WTC11 (cell line): ENCODE results near the gene RCAN1. TPM values are rescaled to one million over a fixed set of nuclear protein-coding genes. Genes with fewer than 3 reads are reported as not detected.

Experiments used
- ATAC-seq: fragments of 200-7000 bp; cut with Tn5 transposase; 2 replicates; pipeline ENCODE4 v1.10.0; 2021; ENCODE audit warnings: mild to moderate bottlenecking, moderate library complexity
- CTCF ChIA-PET: fragments of 300-600 bp; sonication (Branson Sonifier 250); formaldehyde crosslinking; loops from one replicate; lab custom pipeline; 2021; ENCODE audit warnings: antibody characterized with exemption; lab: Charles Lee
- POLR2A ChIA-PET: fragments of 350-600 bp; sonication (Branson Sonifier 250); formaldehyde crosslinking; loops from one replicate; lab custom pipeline; 2021; ENCODE audit warnings: antibody characterized with exemption; lab: Charles Lee
- DNase-seq: peaks from one replicate; pipeline ENCODE4 v3.0.0; 2021; ENCODE audit warnings: low spot score
- H3K27ac Mint-ChIP-seq: 2 replicates; pipeline ENCODE4 v1.8.0; 2021; ENCODE audit warnings: mixed read lengths
- H3K27me3 Mint-ChIP-seq: 2 replicates; pipeline ENCODE4 v1.8.0; 2021; ENCODE audit warnings: low read depth, mild to moderate bottlenecking, moderate library complexity, mixed read lengths
- H3K36me3 Mint-ChIP-seq: 2 replicates; pipeline ENCODE4 v1.8.0; 2021; ENCODE audit warnings: mixed read lengths
- H3K4me1 Mint-ChIP-seq: 2 replicates; pipeline ENCODE4 v1.8.0; 2022; ENCODE audit warnings: mixed read lengths
- H3K4me3 Mint-ChIP-seq: 2 replicates; pipeline ENCODE4 v1.8.0; 2021; ENCODE audit warnings: mild to moderate bottlenecking, moderate library complexity, mixed read lengths
- H3K9me3 Mint-ChIP-seq: 2 replicates; pipeline ENCODE4 v1.8.0; 2021; ENCODE audit warnings: mixed read lengths
- ATF1 ChIP-seq: sonication (generic); formaldehyde crosslinking; IDR thresholded peaks from 2 replicates; pipeline ENCODE4 v1.8.1; 2023; ENCODE audit warnings: mild to moderate bottlenecking, moderate library complexity, missing genetic modification reagents
- ELF4 ChIP-seq: sonication (generic); formaldehyde crosslinking; IDR thresholded peaks from 2 replicates; pipeline ENCODE4 v1.8.1; 2022; ENCODE audit warnings: low read depth, mild to moderate bottlenecking, moderate library complexity, missing genetic modification reagents
- FOXJ3 ChIP-seq: sonication (generic); formaldehyde crosslinking; IDR thresholded peaks from 2 replicates; pipeline ENCODE4 v1.9.0; 2021; ENCODE audit warnings: missing genetic modification reagents, mild to moderate bottlenecking, borderline replicate concordance
- FOXK1 ChIP-seq: sonication (generic); formaldehyde crosslinking; IDR thresholded peaks from 2 replicates; pipeline ENCODE4 v1.8.0; 2022; ENCODE audit warnings: mild to moderate bottlenecking, moderate library complexity, missing genetic modification reagents
- GTF2I ChIP-seq: fragments of 250-450 bp; sonication (Bioruptor Pico); conservative IDR thresholded peaks from 2 replicates; pipeline ENCODE4 v1.4.0; 2021; ENCODE audit warnings: mild to moderate bottlenecking
- JUN ChIP-seq: sonication (generic); formaldehyde crosslinking; IDR thresholded peaks from 2 replicates; pipeline ENCODE4 v1.8.0; 2023; ENCODE audit warnings: mild to moderate bottlenecking, missing genetic modification reagents
- MLX ChIP-seq: sonication (generic); formaldehyde crosslinking; IDR thresholded peaks from 2 replicates; pipeline ENCODE4 v1.8.1; 2023; ENCODE audit warnings: mild to moderate bottlenecking, missing genetic modification reagents, moderate library complexity
- MXD4 ChIP-seq: fragments of 250-450 bp; sonication (Bioruptor Pico); IDR thresholded peaks from 2 replicates; pipeline ENCODE4 v1.8.0; 2021; ENCODE audit warnings: mild to moderate bottlenecking, moderate library complexity, borderline replicate concordance
- MYBL2 ChIP-seq: sonication (generic); formaldehyde crosslinking; IDR thresholded peaks from 2 replicates; pipeline ENCODE4 v1.8.1; 2023; ENCODE audit warnings: mild to moderate bottlenecking, moderate library complexity, missing genetic modification reagents
- NFATC4 ChIP-seq: fragments of 250-450 bp; sonication (Bioruptor Pico); IDR thresholded peaks from 2 replicates; pipeline ENCODE4 v1.9.0; 2021; ENCODE audit warnings: mild to moderate bottlenecking
- NR1H2 ChIP-seq: sonication (generic); formaldehyde crosslinking; IDR thresholded peaks from 2 replicates; pipeline ENCODE4 v1.9.0; 2021; ENCODE audit warnings: mild to moderate bottlenecking, moderate library complexity, missing genetic modification reagents
- NR2C2 ChIP-seq: sonication (generic); formaldehyde crosslinking; IDR thresholded peaks from 2 replicates; pipeline ENCODE4 v1.8.0; 2022; ENCODE audit warnings: mild to moderate bottlenecking, missing genetic modification reagents
- NR3C1 ChIP-seq: sonication (generic); formaldehyde crosslinking; conservative IDR thresholded peaks from 2 replicates; pipeline ENCODE4 v1.8.1; 2023; ENCODE audit warnings: low read depth, mild to moderate bottlenecking, missing genetic modification reagents
- SMAD4 ChIP-seq: sonication (generic); formaldehyde crosslinking; IDR thresholded peaks from 2 replicates; pipeline ENCODE4 v1.8.0; 2022; ENCODE audit warnings: mild to moderate bottlenecking, missing genetic modification reagents
- TEAD4 ChIP-seq: sonication (generic); formaldehyde crosslinking; IDR thresholded peaks from 2 replicates; pipeline ENCODE4 v1.8.0; 2022; ENCODE audit warnings: mild to moderate bottlenecking, missing genetic modification reagents
- USF2 ChIP-seq: sonication (generic); formaldehyde crosslinking; IDR thresholded peaks from 2 replicates; pipeline ENCODE4 v1.8.1; 2023; ENCODE audit warnings: mild to moderate bottlenecking, missing genetic modification reagents, moderate library complexity
- ZNF232 ChIP-seq: sonication (generic); formaldehyde crosslinking; IDR thresholded peaks from 2 replicates; pipeline ENCODE4 v1.8.0; 2022; ENCODE audit warnings: mild to moderate bottlenecking, missing genetic modification reagents
- ZNF263 ChIP-seq: sonication (generic); formaldehyde crosslinking; IDR thresholded peaks from 2 replicates; pipeline ENCODE4 v1.8.1; 2022; ENCODE audit warnings: low read depth, mild to moderate bottlenecking, moderate library complexity, missing genetic modification reagents
- ZNF396 ChIP-seq: fragments of 250-450 bp; sonication (Bioruptor Pico); IDR thresholded peaks from 2 replicates; pipeline ENCODE4 v1.8.0; 2021; ENCODE audit warnings: mild to moderate bottlenecking, moderate library complexity, borderline replicate concordance
- ZNF423 ChIP-seq: fragments of 250-450 bp; sonication (Bioruptor Pico); IDR thresholded peaks from 2 replicates; pipeline ENCODE4 v2.1.2; 2022; ENCODE audit warnings: mild to moderate bottlenecking, moderate library complexity
- ZNF425 ChIP-seq: fragments of 250-450 bp; sonication (Bioruptor Pico); conservative IDR thresholded peaks from 2 replicates; pipeline ENCODE4 v1.9.0; 2021; ENCODE audit warnings: mild to moderate bottlenecking
- total RNA-seq: library from RNA; stranded (reverse); gene quantifications from 3 replicates; pipeline ENCODE4 v1.2.3, GENCODE V29; 2021
- TF ChIP-seq, protein P1 (sequence below): sonication (generic); formaldehyde crosslinking; conservative IDR thresholded peaks from 2 replicates; pipeline ENCODE4 v1.8.1; 2023; ENCODE audit warnings: mild to moderate bottlenecking, low read depth, missing genetic modification reagents, moderate library complexity
- TF ChIP-seq, protein P2 (sequence below): sonication (generic); formaldehyde crosslinking; IDR thresholded peaks from 2 replicates; pipeline ENCODE4 v1.8.0; 2022; ENCODE audit warnings: missing genetic modification reagents
- TF ChIP-seq, protein P3 (sequence below): fragments of 250-450 bp; sonication (Bioruptor Pico); IDR thresholded peaks from 2 replicates; pipeline ENCODE4 v2.1.2; 2022; ENCODE audit warnings: mild to moderate bottlenecking, moderate library complexity

The RCAN1 gene
- total RNA-seq, 1 experiment from 2014 or later: 5.9 TPM

DNA sequence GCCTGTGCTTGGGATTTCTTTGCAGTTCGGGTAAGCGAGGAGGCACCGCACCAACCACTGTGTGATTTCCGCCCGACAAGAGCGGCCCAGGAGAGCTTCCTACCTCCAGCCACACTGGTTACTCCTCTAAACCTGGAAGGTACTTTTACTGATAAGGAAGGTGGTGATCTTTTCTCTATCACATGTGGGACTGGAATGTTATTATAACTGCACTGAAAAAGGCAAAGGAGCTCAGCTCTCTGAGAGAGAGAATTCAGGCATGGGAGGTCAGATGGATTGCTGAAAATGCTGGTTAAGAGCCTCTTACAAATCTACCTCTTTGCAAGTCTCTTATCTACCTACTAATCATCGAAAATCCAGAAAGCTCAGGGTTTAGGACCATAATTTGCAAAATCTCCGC lies 95.2 kb downstream of the RCAN1 start:
- POLR2A ChIA-PET: no interaction called here
- DNase-seq (no peak), ATAC-seq (no peak)
- Mint-ChIP-seq H3K9me3 (no peaks in the 10 kb centered on the region), H3K4me3 (no peak overlapping the region), H3K36me3 (no peaks in the 10 kb centered on the region), H3K27ac (no peak overlapping the region), H3K4me1 (peaks cover 55% of the 10 kb centered on the region), H3K27me3 (no peaks in the 10 kb centered on the region; the same call in 1 of the 2 replicates)
- TF ChIP-seq MLX (CRISPR knock-in tag): no peak
- no peak for TF ChIP-seq TEAD4 (CRISPR knock-in tag)
- no peak for TF ChIP-seq JUN (CRISPR knock-in tag)
- no peak for TF ChIP-seq MXD4 (CRISPR knock-in tag)
- no peak for TF ChIP-seq ZNF232 (CRISPR knock-in tag)
- TF ChIP-seq NR1H2 (CRISPR knock-in tag): no peak
- no peak for TF ChIP-seq FOXJ3 (CRISPR knock-in tag)
- no peak for TF ChIP-seq NR3C1 (CRISPR knock-in tag)
- TF ChIP-seq, protein P1, sequence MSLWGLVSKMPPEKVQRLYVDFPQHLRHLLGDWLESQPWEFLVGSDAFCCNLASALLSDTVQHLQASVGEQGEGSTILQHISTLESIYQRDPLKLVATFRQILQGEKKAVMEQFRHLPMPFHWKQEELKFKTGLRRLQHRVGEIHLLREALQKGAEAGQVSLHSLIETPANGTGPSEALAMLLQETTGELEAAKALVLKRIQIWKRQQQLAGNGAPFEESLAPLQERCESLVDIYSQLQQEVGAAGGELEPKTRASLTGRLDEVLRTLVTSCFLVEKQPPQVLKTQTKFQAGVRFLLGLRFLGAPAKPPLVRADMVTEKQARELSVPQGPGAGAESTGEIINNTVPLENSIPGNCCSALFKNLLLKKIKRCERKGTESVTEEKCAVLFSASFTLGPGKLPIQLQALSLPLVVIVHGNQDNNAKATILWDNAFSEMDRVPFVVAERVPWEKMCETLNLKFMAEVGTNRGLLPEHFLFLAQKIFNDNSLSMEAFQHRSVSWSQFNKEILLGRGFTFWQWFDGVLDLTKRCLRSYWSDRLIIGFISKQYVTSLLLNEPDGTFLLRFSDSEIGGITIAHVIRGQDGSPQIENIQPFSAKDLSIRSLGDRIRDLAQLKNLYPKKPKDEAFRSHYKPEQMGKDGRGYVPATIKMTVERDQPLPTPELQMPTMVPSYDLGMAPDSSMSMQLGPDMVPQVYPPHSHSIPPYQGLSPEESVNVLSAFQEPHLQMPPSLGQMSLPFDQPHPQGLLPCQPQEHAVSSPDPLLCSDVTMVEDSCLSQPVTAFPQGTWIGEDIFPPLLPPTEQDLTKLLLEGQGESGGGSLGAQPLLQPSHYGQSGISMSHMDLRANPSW: no peak
- TF ChIP-seq, protein P2, sequence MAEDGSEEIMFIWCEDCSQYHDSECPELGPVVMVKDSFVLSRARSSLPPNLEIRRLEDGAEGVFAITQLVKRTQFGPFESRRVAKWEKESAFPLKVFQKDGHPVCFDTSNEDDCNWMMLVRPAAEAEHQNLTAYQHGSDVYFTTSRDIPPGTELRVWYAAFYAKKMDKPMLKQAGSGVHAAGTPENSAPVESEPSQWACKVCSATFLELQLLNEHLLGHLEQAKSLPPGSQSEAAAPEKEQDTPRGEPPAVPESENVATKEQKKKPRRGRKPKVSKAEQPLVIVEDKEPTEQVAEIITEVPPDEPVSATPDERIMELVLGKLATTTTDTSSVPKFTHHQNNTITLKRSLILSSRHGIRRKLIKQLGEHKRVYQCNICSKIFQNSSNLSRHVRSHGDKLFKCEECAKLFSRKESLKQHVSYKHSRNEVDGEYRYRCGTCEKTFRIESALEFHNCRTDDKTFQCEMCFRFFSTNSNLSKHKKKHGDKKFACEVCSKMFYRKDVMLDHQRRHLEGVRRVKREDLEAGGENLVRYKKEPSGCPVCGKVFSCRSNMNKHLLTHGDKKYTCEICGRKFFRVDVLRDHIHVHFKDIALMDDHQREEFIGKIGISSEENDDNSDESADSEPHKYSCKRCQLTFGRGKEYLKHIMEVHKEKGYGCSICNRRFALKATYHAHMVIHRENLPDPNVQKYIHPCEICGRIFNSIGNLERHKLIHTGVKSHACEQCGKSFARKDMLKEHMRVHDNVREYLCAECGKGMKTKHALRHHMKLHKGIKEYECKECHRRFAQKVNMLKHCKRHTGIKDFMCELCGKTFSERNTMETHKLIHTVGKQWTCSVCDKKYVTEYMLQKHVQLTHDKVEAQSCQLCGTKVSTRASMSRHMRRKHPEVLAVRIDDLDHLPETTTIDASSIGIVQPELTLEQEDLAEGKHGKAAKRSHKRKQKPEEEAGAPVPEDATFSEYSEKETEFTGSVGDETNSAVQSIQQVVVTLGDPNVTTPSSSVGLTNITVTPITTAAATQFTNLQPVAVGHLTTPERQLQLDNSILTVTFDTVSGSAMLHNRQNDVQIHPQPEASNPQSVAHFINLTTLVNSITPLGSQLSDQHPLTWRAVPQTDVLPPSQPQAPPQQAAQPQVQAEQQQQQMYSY (CRISPR knock-in tag): no peak
- TF ChIP-seq ZNF423 (CRISPR knock-in tag): no peak
- CTCF ChIA-PET: interaction anchor here (1.0 to 7.2 kb wide), 3 partner anchors 9 to 84 kb away, joined by 4 to 71 read pairs (median 8); no protein-coding TSS in a partner anchor

DNA sequence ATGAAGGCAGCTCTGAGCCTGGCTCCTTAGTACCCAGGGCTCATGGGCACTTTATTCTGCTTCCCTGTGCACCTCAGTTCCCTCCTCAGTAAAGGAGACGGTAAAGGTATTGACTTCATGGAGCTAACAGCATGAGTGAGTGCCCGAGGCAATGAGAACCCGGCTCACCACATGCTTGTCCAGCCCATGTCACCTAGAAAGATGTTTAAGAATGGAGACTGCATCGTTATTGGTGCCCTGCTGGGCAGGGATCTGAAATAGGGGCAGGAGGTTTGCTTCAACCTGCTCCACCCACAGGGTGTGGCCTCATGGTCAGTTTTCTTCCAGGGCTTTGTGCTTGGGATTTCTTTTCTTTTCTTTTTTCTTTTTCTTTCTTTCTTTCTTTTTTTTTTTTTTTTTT lies 95.9 kb downstream of the RCAN1 start:
- Mint-ChIP-seq H3K4me1 (peaks cover 48% of the 10 kb centered on the region), H3K9me3 (no peaks in the 10 kb centered on the region), H3K36me3 (no peaks in the 10 kb centered on the region), H3K4me3 (no peak overlapping the region), H3K27me3 (no peaks in the 10 kb centered on the region; the same call in 1 of the 2 replicates), H3K27ac (no peak overlapping the region)
- ATAC-seq: no peak
- no peak for DNase-seq
- POLR2A ChIA-PET: no interaction called here
- CTCF ChIA-PET: interaction anchor here (0.7 to 7.2 kb wide), 4 partner anchors 9 to 84 kb away, joined by 3 to 71 read pairs (median 15); no protein-coding TSS in a partner anchor
- TF ChIP-seq GTF2I (CRISPR knock-in tag) (no peak), NR2C2 (no peak), ZNF396 (CRISPR knock-in tag) (no peak), SMAD4 (CRISPR knock-in tag) (no peak), MLX (CRISPR knock-in tag) (no peak), FOXJ3 (CRISPR knock-in tag) (no peak), FOXK1 (CRISPR knock-in tag) (no peak), NFATC4 (no peak), ZNF425 (CRISPR knock-in tag) (no peak), ZNF263 (CRISPR knock-in tag) (no peak), ATF1 (CRISPR knock-in tag) (no peak), USF2 (CRISPR knock-in tag) (no peak), ELF4 (no peak), MYBL2 (CRISPR knock-in tag) (no peak)
- TF ChIP-seq, protein P3, sequence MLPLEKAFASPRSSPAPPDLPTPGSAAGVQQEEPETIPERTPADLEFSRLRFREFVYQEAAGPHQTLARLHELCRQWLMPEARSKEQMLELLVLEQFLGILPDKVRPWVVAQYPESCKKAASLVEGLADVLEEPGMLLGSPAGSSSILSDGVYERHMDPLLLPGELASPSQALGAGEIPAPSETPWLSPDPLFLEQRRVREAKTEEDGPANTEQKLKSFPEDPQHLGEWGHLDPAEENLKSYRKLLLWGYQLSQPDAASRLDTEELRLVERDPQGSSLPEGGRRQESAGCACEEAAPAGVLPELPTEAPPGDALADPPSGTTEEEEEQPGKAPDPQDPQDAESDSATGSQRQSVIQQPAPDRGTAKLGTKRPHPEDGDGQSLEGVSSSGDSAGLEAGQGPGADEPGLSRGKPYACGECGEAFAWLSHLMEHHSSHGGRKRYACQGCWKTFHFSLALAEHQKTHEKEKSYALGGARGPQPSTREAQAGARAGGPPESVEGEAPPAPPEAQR (CRISPR knock-in tag): no peak
